ENCODE data around the gene CMSS1. TPM values are rescaled to one million over a fixed set of nuclear protein-coding genes. Genes with fewer than 3 reads are reported as not detected.

CMSS1 gene
- total and polyA plus RNA-seq, 2 of the 13 experiments (the other 11 are each of a cell fraction or from before 2014, with no cell fraction given): 6.4 to 48.7 TPM

DNA sequence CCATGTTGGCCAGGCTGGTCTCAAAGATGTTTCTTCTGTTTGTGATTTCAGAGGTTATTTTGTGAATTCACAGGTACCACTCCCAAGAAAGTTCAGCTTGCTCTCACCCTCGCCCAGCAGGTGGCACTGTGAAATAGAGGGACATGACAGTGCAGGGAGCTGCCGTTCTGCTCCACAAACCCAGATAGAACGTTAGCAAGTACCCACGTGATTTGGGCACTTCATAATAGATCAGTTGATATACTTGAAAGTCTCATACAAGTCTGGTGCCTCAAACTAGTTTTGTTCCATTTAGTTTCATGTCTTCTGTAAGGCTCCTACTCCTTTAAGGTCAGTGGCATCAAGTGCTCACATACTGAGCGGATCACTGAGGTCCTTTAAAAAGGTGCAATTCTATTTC, 251.2 kb downstream of the CMSS1 start (continued):
- TF ChIP-seq, protein P1, sequence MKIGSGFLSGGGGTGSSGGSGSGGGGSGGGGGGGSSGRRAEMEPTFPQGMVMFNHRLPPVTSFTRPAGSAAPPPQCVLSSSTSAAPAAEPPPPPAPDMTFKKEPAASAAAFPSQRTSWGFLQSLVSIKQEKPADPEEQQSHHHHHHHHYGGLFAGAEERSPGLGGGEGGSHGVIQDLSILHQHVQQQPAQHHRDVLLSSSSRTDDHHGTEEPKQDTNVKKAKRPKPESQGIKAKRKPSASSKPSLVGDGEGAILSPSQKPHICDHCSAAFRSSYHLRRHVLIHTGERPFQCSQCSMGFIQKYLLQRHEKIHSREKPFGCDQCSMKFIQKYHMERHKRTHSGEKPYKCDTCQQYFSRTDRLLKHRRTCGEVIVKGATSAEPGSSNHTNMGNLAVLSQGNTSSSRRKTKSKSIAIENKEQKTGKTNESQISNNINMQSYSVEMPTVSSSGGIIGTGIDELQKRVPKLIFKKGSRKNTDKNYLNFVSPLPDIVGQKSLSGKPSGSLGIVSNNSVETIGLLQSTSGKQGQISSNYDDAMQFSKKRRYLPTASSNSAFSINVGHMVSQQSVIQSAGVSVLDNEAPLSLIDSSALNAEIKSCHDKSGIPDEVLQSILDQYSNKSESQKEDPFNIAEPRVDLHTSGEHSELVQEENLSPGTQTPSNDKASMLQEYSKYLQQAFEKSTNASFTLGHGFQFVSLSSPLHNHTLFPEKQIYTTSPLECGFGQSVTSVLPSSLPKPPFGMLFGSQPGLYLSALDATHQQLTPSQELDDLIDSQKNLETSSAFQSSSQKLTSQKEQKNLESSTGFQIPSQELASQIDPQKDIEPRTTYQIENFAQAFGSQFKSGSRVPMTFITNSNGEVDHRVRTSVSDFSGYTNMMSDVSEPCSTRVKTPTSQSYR (CRISPR knock-in tag; IDR thresholded peaks at IDR 0.05; ENCODE audit: borderline replicate concordance): no peak
- TF ChIP-seq KDM6A (CRISPR knock-in tag; IDR thresholded peaks at IDR 0.05; ENCODE audit: low read depth) (no peak), TBP (CRISPR knock-in tag; IDR thresholded peaks at IDR 0.05) (no peak), ZSCAN29 (CRISPR knock-in tag; conservative IDR thresholded peaks at IDR 0.05) (0 out of 2 replicates have a peak, but pooled peaks have one; percentile 39), IRF2 (CRISPR knock-in tag; IDR thresholded peaks at IDR 0.05) (peak; percentile 68; the same call in 1 of the 2 replicates), ETV6 (CRISPR knock-in tag; conservative IDR thresholded peaks at IDR 0.05) (0 out of 2 replicates have a peak, but pooled peaks have one; percentile 23), FOXJ3 (CRISPR knock-in tag; IDR thresholded peaks at IDR 0.05; ENCODE audit: borderline replicate concordance) (no peak), SSRP1 (CRISPR knock-in tag; IDR thresholded peaks at IDR 0.05) (peak; percentile 84; the same call in 1 of the 2 replicates), ZNF124 (CRISPR knock-in tag; IDR thresholded peaks at IDR 0.05) (no peak), KMT2A (CRISPR knock-in tag; IDR thresholded peaks at IDR 0.05) (no peak), POLR2G (IDR thresholded peaks at IDR 0.05; ENCODE audit: low read depth, low read length) (no peak)
- TF ChIP-seq, protein P2, sequence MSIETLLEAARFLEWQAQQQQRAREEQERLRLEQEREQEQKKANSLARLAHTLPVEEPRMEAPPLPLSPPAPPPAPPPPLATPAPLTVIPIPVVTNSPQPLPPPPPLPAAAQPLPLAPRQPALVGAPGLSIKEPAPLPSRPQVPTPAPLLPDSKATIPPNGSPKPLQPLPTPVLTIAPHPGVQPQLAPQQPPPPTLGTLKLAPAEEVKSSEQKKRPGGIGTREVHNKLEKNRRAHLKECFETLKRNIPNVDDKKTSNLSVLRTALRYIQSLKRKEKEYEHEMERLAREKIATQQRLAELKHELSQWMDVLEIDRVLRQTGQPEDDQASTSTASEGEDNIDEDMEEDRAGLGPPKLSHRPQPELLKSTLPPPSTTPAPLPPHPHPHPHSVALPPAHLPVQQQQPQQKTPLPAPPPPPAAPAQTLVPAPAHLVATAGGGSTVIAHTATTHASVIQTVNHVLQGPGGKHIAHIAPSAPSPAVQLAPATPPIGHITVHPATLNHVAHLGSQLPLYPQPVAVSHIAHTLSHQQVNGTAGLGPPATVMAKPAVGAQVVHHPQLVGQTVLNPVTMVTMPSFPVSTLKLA (IDR thresholded peaks at IDR 0.05): no peak
- TF ChIP-seq, protein P3, sequence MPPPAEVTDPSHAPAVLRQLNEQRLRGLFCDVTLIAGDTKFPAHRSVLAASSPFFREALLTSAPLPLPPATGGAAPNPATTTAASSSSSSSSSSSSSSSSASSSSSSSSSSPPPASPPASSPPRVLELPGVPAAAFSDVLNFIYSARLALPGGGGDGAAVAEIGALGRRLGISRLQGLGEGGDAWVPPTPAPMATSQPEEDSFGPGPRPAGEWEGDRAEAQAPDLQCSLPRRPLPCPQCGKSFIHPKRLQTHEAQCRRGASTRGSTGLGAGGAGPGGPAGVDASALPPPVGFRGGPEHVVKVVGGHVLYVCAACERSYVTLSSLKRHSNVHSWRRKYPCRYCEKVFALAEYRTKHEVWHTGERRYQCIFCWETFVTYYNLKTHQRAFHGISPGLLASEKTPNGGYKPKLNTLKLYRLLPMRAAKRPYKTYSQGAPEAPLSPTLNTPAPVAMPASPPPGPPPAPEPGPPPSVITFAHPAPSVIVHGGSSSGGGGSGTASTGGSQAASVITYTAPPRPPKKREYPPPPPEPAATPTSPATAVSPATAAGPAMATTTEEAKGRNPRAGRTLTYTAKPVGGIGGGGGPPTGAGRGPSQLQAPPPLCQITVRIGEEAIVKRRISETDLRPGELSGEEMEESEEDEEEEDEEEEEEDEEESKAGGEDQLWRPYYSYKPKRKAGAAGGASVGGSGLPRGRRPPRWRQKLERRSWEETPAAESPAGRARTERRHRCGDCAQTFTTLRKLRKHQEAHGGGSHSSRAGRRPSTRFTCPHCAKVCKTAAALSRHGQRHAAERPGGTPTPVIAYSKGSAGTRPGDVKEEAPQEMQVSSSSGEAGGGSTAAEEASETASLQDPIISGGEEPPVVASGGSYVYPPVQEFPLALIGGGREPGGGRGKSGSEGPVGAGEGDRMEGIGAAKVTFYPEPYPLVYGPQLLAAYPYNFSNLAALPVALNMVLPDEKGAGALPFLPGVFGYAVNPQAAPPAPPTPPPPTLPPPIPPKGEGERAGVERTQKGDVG (CRISPR knock-in tag; IDR thresholded peaks at IDR 0.05; ENCODE audit: borderline replicate concordance): no peak
- TF ChIP-seq, protein P4, sequence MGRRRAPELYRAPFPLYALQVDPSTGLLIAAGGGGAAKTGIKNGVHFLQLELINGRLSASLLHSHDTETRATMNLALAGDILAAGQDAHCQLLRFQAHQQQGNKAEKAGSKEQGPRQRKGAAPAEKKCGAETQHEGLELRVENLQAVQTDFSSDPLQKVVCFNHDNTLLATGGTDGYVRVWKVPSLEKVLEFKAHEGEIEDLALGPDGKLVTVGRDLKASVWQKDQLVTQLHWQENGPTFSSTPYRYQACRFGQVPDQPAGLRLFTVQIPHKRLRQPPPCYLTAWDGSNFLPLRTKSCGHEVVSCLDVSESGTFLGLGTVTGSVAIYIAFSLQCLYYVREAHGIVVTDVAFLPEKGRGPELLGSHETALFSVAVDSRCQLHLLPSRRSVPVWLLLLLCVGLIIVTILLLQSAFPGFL (CRISPR knock-in tag; IDR thresholded peaks at IDR 0.05): no peak
- TF ChIP-seq, protein P5, sequence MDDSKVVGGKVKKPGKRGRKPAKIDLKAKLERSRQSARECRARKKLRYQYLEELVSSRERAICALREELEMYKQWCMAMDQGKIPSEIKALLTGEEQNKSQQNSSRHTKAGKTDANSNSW (CRISPR knock-in tag; IDR thresholded peaks at IDR 0.05; ENCODE audit: borderline replicate concordance): no peak
- TF ChIP-seq, protein P6, sequence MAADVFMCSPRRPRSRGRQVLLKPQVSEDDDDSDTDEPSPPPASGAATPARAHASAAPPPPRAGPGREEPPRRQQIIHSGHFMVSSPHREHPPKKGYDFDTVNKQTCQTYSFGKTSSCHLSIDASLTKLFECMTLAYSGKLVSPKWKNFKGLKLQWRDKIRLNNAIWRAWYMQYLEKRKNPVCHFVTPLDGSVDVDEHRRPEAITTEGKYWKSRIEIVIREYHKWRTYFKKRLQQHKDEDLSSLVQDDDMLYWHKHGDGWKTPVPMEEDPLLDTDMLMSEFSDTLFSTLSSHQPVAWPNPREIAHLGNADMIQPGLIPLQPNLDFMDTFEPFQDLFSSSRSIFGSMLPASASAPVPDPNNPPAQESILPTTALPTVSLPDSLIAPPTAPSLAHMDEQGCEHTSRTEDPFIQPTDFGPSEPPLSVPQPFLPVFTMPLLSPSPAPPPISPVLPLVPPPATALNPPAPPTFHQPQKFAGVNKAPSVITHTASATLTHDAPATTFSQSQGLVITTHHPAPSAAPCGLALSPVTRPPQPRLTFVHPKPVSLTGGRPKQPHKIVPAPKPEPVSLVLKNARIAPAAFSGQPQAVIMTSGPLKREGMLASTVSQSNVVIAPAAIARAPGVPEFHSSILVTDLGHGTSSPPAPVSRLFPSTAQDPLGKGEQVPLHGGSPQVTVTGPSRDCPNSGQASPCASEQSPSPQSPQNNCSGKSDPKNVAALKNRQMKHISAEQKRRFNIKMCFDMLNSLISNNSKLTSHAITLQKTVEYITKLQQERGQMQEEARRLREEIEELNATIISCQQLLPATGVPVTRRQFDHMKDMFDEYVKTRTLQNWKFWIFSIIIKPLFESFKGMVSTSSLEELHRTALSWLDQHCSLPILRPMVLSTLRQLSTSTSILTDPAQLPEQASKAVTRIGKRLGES (CRISPR knock-in tag; IDR thresholded peaks at IDR 0.05; ENCODE audit: borderline replicate concordance): no peak

Measured in HepG2 (cell line).